CD4-positive, alpha-beta T cell treated with Interleukin-1 beta for 1 hour (primary cell): ENCODE measurements around the gene DYNLT5.
"Not testable (repeated sequence)": the region's sequence is repeated elsewhere in the genome, so short reads cannot be mapped to it uniquely, and the experiment has no call there.

Experiments used
- DNase-seq, 2 donors: peaks; one replicate each; pipeline ENCODE4 v3.0.0-alpha.2; 2020 to 2022

Gene DYNLT5

DNA sequence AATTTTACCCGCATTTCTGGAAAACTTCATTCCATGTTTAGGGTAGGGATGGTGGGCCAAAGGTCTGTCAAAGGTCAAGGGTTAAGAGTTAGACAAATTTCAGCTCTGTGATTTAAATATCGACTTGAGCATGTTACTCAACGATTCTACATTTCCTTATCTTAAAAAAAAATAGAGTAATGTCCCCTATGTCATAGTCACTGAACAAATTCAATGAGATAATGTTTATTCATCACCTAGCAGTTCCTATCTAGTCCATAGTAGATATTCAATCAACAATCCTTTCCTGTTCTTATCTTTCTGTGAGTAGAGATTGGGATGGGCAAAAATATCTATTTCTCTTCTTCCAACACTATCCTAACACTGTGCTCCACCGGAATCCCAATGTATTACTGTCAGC lies 1.1 kb upstream of the DYNLT5 start:
- DNase-seq = no peak

GRCh38 chr1:66752671-66753371 lies 562 bp downstream of the DYNLT5 start:
- no peak for DNase-seq

DNA sequence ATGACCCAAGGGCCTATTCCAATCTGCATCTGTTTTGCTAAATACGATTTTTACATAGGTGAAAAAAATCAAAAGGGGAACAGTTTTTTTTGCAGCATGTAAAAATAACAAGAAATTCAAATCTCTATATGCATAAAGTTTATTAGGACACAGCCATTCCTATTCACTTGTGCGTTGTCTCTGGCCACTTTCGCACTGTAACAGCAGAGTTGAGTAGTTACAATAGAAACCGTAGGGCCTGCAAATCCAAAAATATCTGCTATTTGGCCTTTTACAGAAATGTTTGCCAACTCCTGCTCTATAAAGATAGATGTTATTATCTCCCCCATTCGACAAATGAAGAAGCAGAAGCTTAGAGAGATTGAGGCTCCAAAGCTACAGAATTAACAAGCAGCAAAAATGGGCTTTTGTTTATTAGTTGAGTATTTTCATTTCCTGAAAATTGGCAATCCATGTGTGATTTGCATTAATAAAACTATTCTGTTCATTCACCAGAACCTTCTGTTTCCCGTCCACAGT lies 5.5 kb downstream of the DYNLT5 start:
- no peak for DNase-seq

DNA sequence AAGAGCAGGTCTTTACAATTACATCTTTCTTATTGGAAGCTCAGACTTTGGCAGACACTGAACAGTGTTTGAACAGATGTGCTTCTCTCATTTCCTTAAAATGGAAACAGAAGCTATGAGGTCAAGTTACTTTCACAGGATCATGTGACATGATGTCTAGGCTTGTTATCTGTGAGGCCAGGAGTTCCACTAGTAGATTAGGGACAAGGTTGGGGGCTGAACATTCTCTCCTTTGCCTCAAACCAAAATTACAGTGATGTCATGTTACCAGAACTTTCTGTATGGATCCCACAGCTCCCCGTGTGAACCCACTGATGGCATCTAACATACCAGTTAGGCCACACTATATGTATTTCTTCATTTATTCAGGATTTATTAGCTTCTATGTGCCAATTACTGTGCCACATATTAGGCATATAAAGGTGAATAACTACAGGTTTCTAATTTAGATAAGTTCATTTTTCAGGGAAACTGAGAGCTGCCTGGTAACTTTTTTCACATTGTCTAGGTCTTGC lies 6.0 kb downstream of the DYNLT5 start:
- DNase-seq = no peak

DNA sequence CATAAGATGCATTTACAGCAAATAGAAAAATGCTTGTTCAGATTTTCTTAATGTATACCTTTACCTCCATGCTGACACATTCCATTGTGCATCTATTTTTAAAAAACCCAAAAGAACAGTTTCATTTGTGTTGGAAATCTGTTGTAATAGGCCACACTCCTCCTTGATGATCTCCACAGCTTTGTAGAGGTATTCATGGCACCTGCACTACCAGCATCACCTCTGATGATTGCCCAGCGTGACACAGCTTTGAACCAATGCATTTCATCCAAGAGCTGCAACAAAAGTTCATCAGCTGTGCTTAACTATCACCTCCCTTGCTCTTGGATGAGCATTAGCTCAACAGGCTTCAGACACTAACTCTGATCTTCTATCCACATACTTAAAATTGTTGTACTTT lies 8.2 kb downstream of the DYNLT5 start:
- DNase-seq = no peak

GRCh38 chr1:66761221-66761620 lies 9.0 kb downstream of the DYNLT5 start:
- DNase-seq = no peak

DNA sequence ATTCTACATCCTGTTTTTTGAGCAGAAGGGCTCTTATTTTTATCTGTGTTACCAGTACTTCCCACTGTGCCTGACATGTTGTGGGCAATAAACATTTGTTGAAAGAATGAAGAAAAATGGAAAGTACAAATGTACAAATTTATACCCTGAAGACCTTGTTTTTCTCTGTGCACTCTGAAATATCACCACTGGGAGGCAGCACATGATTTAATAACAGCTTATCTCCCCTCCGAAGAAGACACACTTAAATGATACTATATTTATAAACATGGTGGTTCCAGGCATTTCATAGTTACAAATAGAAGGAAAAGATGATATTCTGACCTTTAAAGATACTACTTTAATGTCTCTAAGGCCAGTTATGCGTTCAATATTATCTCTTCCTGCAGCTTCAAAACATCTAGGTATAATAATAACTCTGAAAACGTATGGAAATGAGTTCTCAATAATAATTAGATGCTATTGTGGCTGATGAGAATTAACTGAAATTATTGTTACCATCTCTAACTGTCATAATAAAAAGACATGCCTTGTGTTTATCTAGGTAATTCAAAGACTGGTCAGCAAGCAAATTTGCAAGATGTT lies 12.8 kb downstream of the DYNLT5 start:
- peak; percentile 20 to 66 for DNase-seq

- DNase-seq = no peak
Observed at GRCh38 chr1:66767626-66768025, 15.4 kb downstream of the DYNLT5 start.

DNA sequence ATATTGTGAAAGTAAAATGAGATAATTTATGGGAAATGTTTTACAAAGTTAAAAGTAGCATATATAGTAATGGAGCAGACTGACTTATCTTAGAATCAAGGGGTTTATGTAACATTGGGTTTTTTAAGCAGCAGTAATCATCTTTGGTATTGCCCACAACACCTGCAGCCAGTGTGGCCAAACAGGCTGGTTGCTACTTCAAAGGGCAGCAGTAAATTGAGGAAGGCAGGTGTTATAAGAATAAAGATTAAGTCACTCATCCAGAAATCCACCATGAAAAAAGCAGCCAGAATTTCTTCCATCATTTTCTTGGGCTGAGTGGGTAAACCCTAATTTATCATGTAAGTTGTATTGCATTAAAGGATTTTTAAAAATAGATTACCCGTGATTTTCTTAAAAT lies 16.7 kb downstream of the DYNLT5 start:
- DNase-seq = no peak

DNA sequence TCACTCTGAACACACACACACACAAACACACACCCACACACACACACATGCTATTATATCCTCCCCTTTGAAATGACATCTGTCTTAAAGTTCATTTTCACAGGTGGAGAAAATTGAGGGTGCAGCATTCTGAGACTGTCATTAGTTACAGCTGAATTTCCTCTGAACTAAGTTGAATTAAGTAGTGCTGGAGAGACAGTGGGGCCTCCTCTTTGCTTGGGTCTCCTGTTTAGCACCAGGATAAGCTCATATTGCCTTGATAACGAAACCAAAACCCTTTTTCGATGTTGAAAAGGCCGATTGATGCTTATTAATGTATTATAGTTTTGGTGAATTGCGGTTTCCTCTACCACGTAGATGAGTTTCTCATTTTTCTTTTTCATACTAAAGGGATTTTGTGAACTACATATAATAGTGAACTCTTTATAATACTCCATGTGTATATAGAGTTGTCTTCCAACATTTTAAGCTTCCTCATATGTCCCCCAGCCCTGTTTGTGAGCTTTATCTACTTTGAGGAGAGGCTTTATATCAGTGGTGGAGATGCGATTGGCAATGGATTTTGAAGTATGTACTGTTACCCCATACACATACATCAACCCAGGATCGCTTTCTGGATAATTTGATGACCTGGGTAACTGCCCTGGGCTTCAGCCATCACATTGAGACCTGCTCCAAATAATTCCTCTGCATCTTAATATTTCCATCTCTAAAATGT lies 17.4 kb downstream of the DYNLT5 start:
- DNase-seq = peak in 1 of 2 donors; percentile 44

- no peak for DNase-seq
Observed at GRCh38 chr1:66770240-66770639, 18.0 kb downstream of the DYNLT5 start.

- no peak for DNase-seq
Observed at GRCh38 chr1:66770694-66771093, 18.4 kb downstream of the DYNLT5 start.

GRCh38 chr1:66773227-66773626 lies 21.0 kb downstream of the DYNLT5 start:
- no peak for DNase-seq

- DNase-seq = no peak
Observed at GRCh38 chr1:66774438-66774837, 22.2 kb downstream of the DYNLT5 start.

GRCh38 chr1:66775646-66776045 lies 23.4 kb downstream of the DYNLT5 start:
- no peak for DNase-seq

DNA sequence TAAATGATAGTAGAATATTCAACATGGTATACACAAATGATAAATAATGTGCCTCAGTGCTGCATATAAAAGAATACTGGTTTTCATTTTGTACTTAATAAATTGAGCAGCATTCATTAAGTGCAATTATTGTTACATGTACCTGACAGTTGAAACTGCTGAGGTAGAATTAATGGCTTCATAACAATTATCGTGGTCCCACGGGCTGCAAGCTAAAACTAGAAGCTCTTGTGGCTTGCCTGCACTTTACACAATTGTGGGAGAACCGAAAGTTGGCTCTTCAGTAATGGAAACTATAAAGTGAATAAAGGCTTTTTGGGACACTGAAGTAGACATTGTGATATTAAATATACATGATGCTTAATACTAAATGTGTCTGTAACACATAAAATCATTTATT lies 25.6 kb downstream of the DYNLT5 start:
- DNase-seq = no peak

- no peak for DNase-seq
Observed at GRCh38 chr1:66778266-66778665, 26.0 kb downstream of the DYNLT5 start.

DNA sequence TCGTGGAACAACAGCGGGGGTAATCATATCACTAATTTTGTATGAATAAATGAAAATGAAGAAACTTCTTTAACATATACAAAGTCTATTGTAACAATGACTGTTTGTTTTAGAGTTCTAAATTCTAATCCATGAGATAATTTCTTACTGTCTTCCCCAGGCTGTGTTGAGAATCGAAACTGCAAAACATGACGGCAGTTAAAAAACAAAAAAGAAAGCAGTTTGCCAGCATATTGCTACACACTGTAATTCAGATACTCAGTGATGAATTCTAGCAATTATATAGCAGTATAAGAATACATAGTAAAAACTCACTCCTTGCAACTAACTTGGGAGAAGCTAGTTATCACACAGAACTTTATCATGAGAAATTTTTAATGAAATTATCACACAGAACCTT lies 26.7 kb downstream of the DYNLT5 start:
- DNase-seq = no peak

- no peak for DNase-seq
Observed at GRCh38 chr1:66779475-66780078, 27.3 kb downstream of the DYNLT5 start.

DNA sequence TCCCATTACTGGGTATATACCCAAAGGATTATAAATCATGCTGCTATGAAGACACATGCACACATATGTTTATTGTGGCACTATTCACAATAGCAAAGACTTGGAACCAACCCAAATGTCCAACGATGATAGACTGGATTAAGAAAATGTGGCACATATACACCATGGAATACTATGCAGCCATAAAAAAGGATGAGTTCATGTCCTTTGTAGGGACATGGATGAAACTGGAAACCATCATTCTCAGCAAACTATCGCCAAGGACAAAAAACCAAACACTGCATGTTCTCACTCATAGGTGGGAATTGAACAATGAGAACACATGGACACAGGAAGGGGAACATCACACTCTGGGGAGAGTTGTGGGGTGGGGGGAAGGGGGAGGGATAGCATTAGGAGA lies 33.5 kb downstream of the DYNLT5 start:
- not testable (repeated sequence) for DNase-seq

- no peak for DNase-seq
Observed at GRCh38 chr1:66787641-66788040, 35.4 kb downstream of the DYNLT5 start.

GRCh38 chr1:66788231-66788939 lies 36.1 kb downstream of the DYNLT5 start:
- DNase-seq = peak; percentile 7 to 29
